Kidney (tissue), 14 donors: Measurements from ENCODE around the gene SLC51A. TPM values are rescaled to one million over a fixed set of nuclear protein-coding genes. Genes with fewer than 3 reads are reported as not detected.
A peak's percentile ranks its signal among the peaks of the same experiment; 100 is the strongest.
"Not testable (repeated sequence)": the region's sequence is repeated elsewhere in the genome, so short reads cannot be mapped to it uniquely, and the experiment has no call there.

Experiments used
- DNase-seq, 5 donors: peaks; one replicate each; pipeline ENCODE4 v3.0.0-alpha.2; 2013 to 2020
- FAIRE-seq: peaks from 2 replicates; lab custom pipeline; 2012; peaks lifted over from hg19 to GRCh38; lab: Jason Lieb, UNC
- H3K27ac ChIP-seq, 2 donors: one replicate each; pipeline ENCODE4 v1.7.0; 2013; ENCODE audit warnings: low read depth in 2 of 2, low read length in 2 of 2, inconsistent platforms in 1 of 2
- H3K27me3 ChIP-seq: one replicate; pipeline ENCODE4 v1.7.1; 2013; ENCODE audit warnings: low read length, inconsistent platforms; ENCODE audit not compliant: control insufficient read depth, insufficient read depth
- H3K36me3 ChIP-seq, 3 donors: one replicate each; pipeline versions ENCODE4 v1.7.0 to v1.7.1; 2013; ENCODE audit warnings: low read length in 3 of 3, control low read depth in 1 of 3, inconsistent platforms in 1 of 3; ENCODE audit not compliant: insufficient read depth in 3 of 3, control insufficient read depth in 2 of 3
- H3K4me1 ChIP-seq, 3 donors: one replicate each; pipeline versions ENCODE4 v1.7.0 to v1.7.1; 2013; ENCODE audit warnings: low read length in 3 of 3, inconsistent platforms in 1 of 3, low read depth in 1 of 3; ENCODE audit not compliant: control insufficient read depth in 2 of 3, insufficient read depth in 2 of 3
- H3K4me3 ChIP-seq, 3 donors: one replicate each; pipeline versions ENCODE4 v1.7.0 to v1.8.1; 2013; ENCODE audit warnings: low read length in 3 of 3, control low read depth in 1 of 3, inconsistent platforms in 1 of 3
- H3K9ac ChIP-seq, 3 donors: one replicate each; pipeline versions ENCODE4 v1.7.0 to v1.7.1; 2013; ENCODE audit warnings: low read length in 3 of 3, control low read depth in 1 of 3, inconsistent platforms in 1 of 3
- H3K9me3 ChIP-seq, 3 donors: one replicate each; pipeline versions ENCODE4 v1.7.0 to v1.7.1; 2013; ENCODE audit warnings: low read length in 3 of 3, control low read depth in 1 of 3, inconsistent platforms in 1 of 3; ENCODE audit not compliant: control insufficient read depth in 2 of 3, insufficient read depth in 1 of 3
- intact Hi-C: fragments of 100-400 bp; cut with DNase I; formaldehyde crosslinking; loops from one replicate; pipeline ENCODE4 v1.11.1; 2022
- polyA plus RNA-seq: library from polyadenylated mRNA; stranded (reverse); fragments of 350-450 nt; fragmentation: Illumina TruSeq; extraction: RNeasy Lipid Tissue Mini Kit (QIAGEN cat#74804); gene quantifications from one replicate; pipeline ENCODE4 v1.2.3, GENCODE V29; 2014; ENCODE audit warnings: low read depth, low replicate concordance; ENCODE audit not compliant: insufficient read depth
- total RNA-seq: library from RNA; stranded (reverse); fragmentation: NEBNext Ultra II Directional; extraction: Animal tissue kit (Norgen Biotek cat#: 25700); gene quantifications from one replicate; pipeline ENCODE4 v1.2.1, GENCODE V29; 2021
- TF ChIP-seq, protein P1 (sequence below): IDR thresholded peaks from 3 replicates; pipeline ENCODE4 v1.5.1; 2012; ENCODE audit warnings: mild to moderate bottlenecking, moderate library complexity, borderline replicate concordance; ENCODE audit not compliant: insufficient read depth; ENCODE audit errors: extremely low read depth
- donor health status: control.
- donor health status: control.
- donor health status: control.
- donor health status: control.
- donor health status: control.
- donor health status: DM: yes; HTN: yes; CAD: no.
- donor health status: Normal renal cell carcinoma (clear cell type).

SLC51A gene
- total and polyA plus RNA-seq, 2 donors from 2014 or later = 0.98 to 6.5 TPM

DNA sequence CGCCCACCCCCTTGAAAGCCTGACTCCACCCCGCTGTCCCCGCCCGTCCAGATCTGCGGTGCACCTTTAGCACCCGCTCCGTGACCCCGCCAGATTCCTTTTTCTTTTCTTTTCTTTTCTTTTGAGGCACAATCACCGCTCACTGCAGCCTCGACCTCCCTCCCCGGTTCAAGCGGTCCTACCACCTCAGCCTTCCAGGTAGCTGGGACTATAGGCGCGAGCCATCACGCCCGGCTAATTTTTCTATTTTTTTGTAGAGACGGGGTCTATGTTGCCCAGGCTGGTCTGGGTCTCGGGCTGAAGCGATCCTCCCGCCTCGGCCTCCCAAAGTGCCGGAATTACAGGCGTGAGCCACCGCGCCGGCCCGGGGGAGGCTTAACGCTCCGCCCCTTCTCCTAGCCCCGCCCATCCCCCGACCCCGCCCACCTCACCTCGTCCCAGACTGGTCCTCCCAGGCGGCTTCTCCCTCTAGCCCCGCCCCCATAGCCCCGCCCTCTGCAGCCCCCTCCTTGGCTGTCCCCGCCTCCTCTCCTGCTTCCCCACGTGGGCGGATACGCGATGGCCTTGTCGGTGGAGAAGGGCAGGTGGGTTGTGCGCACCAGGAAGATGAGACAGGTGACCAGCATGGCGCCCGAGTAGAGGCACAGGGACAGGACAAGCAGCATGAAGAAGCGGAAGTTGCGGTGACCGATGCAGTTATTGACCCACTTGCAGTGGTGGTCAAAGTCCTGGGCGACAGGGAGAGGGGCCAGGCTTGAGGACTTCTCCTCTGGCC, 8.3 kb upstream of the SLC51A start:
- TF ChIP-seq, protein P1, sequence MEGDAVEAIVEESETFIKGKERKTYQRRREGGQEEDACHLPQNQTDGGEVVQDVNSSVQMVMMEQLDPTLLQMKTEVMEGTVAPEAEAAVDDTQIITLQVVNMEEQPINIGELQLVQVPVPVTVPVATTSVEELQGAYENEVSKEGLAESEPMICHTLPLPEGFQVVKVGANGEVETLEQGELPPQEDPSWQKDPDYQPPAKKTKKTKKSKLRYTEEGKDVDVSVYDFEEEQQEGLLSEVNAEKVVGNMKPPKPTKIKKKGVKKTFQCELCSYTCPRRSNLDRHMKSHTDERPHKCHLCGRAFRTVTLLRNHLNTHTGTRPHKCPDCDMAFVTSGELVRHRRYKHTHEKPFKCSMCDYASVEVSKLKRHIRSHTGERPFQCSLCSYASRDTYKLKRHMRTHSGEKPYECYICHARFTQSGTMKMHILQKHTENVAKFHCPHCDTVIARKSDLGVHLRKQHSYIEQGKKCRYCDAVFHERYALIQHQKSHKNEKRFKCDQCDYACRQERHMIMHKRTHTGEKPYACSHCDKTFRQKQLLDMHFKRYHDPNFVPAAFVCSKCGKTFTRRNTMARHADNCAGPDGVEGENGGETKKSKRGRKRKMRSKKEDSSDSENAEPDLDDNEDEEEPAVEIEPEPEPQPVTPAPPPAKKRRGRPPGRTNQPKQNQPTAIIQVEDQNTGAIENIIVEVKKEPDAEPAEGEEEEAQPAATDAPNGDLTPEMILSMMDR = no peak
- no peaks in the 10 kb centered on the region for H3K9me3 ChIP-seq
- H3K36me3 ChIP-seq = no peaks in the 10 kb centered on the region
- intact Hi-C loops = no loop called here
- H3K4me3 ChIP-seq = no peak overlapping the region
- no peak overlapping the region for H3K9ac ChIP-seq
- no peaks in the 10 kb centered on the region for H3K27me3 ChIP-seq
- no peak overlapping the region for H3K27ac ChIP-seq
- FAIRE-seq (no peak), DNase-seq (peak in 2 of 5 donors; percentile 77 to 84)
- H3K4me1 ChIP-seq = no peaks in the 10 kb centered on the region

DNA sequence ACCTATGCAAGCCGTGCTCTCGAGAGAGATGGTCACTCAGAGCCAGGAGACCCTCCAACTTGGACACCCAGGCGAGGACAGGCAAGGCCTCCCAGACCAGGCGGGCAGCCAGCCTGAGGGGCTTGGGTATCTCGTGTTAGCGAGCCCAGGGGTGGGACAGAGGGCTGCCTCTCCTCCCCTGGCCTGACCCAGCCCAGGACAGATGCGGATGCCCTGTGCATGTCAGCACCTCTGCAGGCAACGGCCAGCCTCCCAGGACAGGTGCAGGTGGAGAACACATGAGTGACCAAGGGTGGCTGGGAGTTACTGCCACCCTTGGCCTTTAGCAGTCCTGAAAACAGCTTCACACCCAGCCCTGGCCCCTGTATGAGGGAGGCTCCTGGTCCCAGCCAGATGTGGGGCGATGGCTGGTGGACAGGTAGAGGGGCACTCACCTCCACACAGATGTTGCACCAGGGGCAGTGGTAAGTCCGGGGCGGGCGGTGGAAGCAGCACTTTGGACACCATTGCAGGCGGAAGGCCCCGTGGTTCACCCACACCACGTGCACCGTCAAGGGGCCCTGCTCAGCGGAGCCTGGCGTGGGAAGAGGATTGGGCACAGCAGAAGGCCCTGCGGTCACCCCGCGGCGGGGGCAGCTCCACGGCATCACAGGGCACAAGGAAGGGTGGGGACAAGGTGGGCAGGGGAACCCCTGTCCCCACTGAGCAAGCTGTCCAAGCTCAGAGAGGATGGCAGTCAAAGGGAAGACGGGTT, 7.2 kb upstream of the SLC51A start:
- H3K36me3 ChIP-seq = no peaks in the 10 kb centered on the region
- FAIRE-seq (no peak), DNase-seq (peak in 1 of 5 donors; percentile 72)
- no peak overlapping the region for H3K4me3 ChIP-seq
- intact Hi-C loops = no loop called here
- TF ChIP-seq, protein P1 = no peak
- H3K4me1 ChIP-seq = no peaks in the 10 kb centered on the region
- no peak overlapping the region for H3K27ac ChIP-seq
- H3K9ac ChIP-seq = no peak overlapping the region
- H3K27me3 ChIP-seq = no peaks in the 10 kb centered on the region
- H3K9me3 ChIP-seq = no peaks in the 10 kb centered on the region

DNA sequence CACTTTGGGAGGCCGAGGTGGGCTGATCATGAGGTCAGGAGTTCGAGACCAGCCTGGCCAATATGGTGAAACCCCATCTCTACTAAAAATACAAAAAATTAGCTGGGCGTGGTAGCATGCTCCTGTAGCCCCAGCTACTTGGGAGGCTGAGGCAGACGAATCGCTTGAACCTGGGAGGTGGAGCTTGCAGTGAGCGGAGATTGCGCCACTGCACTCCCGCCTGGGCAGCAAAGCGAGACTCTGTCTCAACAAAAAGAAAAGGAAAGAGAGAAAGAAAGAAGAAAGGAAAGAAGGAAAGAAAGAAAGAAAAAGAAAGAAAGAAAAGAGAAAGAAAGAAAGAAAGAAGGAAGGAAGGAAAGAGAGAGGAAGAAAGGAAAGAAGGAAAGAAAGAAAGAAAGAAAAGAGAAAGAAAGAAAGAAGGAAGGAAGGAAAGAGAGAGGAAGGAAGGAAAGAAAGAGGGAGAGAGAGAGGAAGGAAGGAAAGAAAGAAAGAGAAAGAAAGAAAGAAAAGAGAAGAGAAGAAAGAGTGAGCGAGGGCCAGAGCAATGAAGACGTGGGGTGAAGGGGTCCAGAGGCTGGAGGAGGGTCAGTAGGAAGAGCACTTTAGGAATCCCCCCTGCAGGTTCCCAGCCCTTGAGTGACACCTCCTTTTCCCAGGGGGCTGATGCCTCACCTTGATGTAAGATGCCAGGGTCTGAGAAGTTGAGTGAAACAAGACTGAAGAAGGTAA, 6.2 kb upstream of the SLC51A start:
- H3K4me3 ChIP-seq, H3K4me1 ChIP-seq, H3K9ac ChIP-seq, intact Hi-C loops, FAIRE-seq, DNase-seq, H3K9me3 ChIP-seq, H3K27ac ChIP-seq, H3K27me3 ChIP-seq, H3K36me3 ChIP-seq: not testable (repeated sequence)
